Sigmoid colon (tissue), 4 donors: Measurements from ENCODE around the gene ARIH1.

Experiments used
- EP300 ChIP-seq, 4 donors: sonication (generic); formaldehyde crosslinking; IDR thresholded peaks; one replicate each; pipeline ENCODE4 v1.6.1; 2017; ENCODE audit warnings: antibody characterized with exemption in 4 of 4
- POLR2A ChIP-seq, 2 donors: fragments of 450-650 bp; IDR thresholded peaks; one replicate each; pipeline ENCODE4 v1.6.1; 2016; ENCODE audit warnings: antibody characterized with exemption in 2 of 2, mild to moderate bottlenecking in 2 of 2, moderate library complexity in 2 of 2
- POLR2AphosphoS5 ChIP-seq, 4 donors: sonication (generic); formaldehyde crosslinking; IDR thresholded peaks; one replicate each; pipeline ENCODE4 v1.6.1; 2017; ENCODE audit warnings: antibody characterized with exemption in 4 of 4
- TF ChIP-seq, protein P1 (sequence below), 4 experiments: fragments of 450-650 bp in 3 of 4; fragments of 200-600 bp in 1 of 4; IDR thresholded peaks; one replicate each; pipeline ENCODE4 v1.5.1; 2016 to 2019; ENCODE audit warnings: antibody characterized with exemption in 4 of 4, mild to moderate bottlenecking in 3 of 4, moderate library complexity in 2 of 4

GRCh38 chr15:72473614-72474465, at the start of gene ARIH1:
- TF ChIP-seq, protein P1, sequence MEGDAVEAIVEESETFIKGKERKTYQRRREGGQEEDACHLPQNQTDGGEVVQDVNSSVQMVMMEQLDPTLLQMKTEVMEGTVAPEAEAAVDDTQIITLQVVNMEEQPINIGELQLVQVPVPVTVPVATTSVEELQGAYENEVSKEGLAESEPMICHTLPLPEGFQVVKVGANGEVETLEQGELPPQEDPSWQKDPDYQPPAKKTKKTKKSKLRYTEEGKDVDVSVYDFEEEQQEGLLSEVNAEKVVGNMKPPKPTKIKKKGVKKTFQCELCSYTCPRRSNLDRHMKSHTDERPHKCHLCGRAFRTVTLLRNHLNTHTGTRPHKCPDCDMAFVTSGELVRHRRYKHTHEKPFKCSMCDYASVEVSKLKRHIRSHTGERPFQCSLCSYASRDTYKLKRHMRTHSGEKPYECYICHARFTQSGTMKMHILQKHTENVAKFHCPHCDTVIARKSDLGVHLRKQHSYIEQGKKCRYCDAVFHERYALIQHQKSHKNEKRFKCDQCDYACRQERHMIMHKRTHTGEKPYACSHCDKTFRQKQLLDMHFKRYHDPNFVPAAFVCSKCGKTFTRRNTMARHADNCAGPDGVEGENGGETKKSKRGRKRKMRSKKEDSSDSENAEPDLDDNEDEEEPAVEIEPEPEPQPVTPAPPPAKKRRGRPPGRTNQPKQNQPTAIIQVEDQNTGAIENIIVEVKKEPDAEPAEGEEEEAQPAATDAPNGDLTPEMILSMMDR (IDR thresholded peaks at IDR 0.05): no peak
- TF ChIP-seq POLR2AphosphoS5 (IDR thresholded peaks at IDR 0.05) (peak; percentile 99 to 100 (median 100)), POLR2A (IDR thresholded peaks at IDR 0.05) (peak; percentile 98 to 99), EP300 (IDR thresholded peaks at IDR 0.05) (peak in 2 of 4 donors; percentile 69 to 85)
